Activated B cell treated with CpG ODN at 0.5 μM for 24 hours (primary cell): ENCODE data around the gene CUX1. TPM values are rescaled to one million over a fixed set of nuclear protein-coding genes. Genes with fewer than 3 reads are reported as not detected.

Experiments used
- ATAC-seq: fragments of 200-7000 bp; cut with Tn5 transposase; one replicate; pipeline ENCODE4 v1.10.0; 2021; ENCODE audit warnings: low read depth, mild to moderate bottlenecking, moderate library complexity
- CTCF ChIA-PET: fragments of 350-600 bp; sonication (Branson Sonifier 250); formaldehyde crosslinking; loops from one replicate; lab custom pipeline; 2021; ENCODE audit warnings: antibody characterized with exemption; lab: Charles Lee
- POLR2A ChIA-PET: fragments of 350-600 bp; sonication (Branson Sonifier 250); formaldehyde crosslinking; loops from one replicate; lab custom pipeline; 2021; ENCODE audit warnings: antibody characterized with exemption; lab: Charles Lee
- DNase-seq: peaks from one replicate; pipeline ENCODE4 v3.0.0; 2022
- H3K27ac Mint-ChIP-seq: one replicate; pipeline ENCODE4 v1.8.0; 2020; ENCODE audit warnings: mixed read lengths
- H3K27me3 Mint-ChIP-seq: one replicate; pipeline ENCODE4 v1.8.0; 2021; ENCODE audit warnings: mixed read lengths
- H3K36me3 Mint-ChIP-seq: one replicate; pipeline ENCODE4 v1.8.0; 2021; ENCODE audit warnings: low read depth, mixed read lengths
- H3K4me1 Mint-ChIP-seq: one replicate; pipeline ENCODE4 v1.8.0; 2021; ENCODE audit warnings: mixed read lengths
- H3K4me3 Mint-ChIP-seq: one replicate; pipeline ENCODE4 v1.8.0; 2020; ENCODE audit warnings: mild to moderate bottlenecking, mixed read lengths
- H3K9me3 Mint-ChIP-seq: one replicate; pipeline ENCODE4 v1.8.0; 2020; ENCODE audit warnings: mixed read lengths
- intact Hi-C: fragments of 100-400 bp; cut with micrococcal nuclease; formaldehyde crosslinking; loops from one replicate; pipeline ENCODE4 v1.15.1; 2024
- total RNA-seq: library from RNA; stranded (reverse); gene quantifications from 2 replicates; pipeline ENCODE4 v1.2.3, GENCODE V29; 2022
- TF ChIP-seq, protein P1 (sequence below): fragments of 200-600 bp; IDR thresholded peaks from one replicate; pipeline ENCODE4 v1.8.0; 2022; ENCODE audit warnings: antibody characterized with exemption, mild to moderate bottlenecking

CUX1 gene
- total RNA-seq, 1 donor from 2014 or later: 61.7 TPM

GRCh38 chr7:101911800-101912715, 94.6 kb downstream of the CUX1 start:
- no peak for ATAC-seq
- TF ChIP-seq, protein P1, sequence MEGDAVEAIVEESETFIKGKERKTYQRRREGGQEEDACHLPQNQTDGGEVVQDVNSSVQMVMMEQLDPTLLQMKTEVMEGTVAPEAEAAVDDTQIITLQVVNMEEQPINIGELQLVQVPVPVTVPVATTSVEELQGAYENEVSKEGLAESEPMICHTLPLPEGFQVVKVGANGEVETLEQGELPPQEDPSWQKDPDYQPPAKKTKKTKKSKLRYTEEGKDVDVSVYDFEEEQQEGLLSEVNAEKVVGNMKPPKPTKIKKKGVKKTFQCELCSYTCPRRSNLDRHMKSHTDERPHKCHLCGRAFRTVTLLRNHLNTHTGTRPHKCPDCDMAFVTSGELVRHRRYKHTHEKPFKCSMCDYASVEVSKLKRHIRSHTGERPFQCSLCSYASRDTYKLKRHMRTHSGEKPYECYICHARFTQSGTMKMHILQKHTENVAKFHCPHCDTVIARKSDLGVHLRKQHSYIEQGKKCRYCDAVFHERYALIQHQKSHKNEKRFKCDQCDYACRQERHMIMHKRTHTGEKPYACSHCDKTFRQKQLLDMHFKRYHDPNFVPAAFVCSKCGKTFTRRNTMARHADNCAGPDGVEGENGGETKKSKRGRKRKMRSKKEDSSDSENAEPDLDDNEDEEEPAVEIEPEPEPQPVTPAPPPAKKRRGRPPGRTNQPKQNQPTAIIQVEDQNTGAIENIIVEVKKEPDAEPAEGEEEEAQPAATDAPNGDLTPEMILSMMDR: no peak
- no peaks in the 10 kb centered on the region for H3K27me3 Mint-ChIP-seq
- peaks cover 26% of the 10 kb centered on the region for H3K4me1 Mint-ChIP-seq
- intact Hi-C loops: no loop called here
- peaks cover 17% of the 10 kb centered on the region for H3K36me3 Mint-ChIP-seq
- H3K27ac Mint-ChIP-seq: no peak overlapping the region
- H3K4me3 Mint-ChIP-seq: no peak overlapping the region
- CTCF ChIA-PET: no interaction called here
- POLR2A ChIA-PET: no interaction called here
- no peak for DNase-seq
- no peaks in the 10 kb centered on the region for H3K9me3 Mint-ChIP-seq

- POLR2A ChIA-PET: no interaction called here
- CTCF ChIA-PET: no interaction called here
- H3K4me1 Mint-ChIP-seq: peaks cover 24% of the 10 kb centered on the region
- ATAC-seq (no peak), DNase-seq (no peak)
- H3K36me3 Mint-ChIP-seq: peaks cover 21% of the 10 kb centered on the region
- H3K9me3 Mint-ChIP-seq: no peaks in the 10 kb centered on the region
- H3K27me3 Mint-ChIP-seq: no peaks in the 10 kb centered on the region
- no peak overlapping the region for H3K4me3 Mint-ChIP-seq
- intact Hi-C loops: no loop called here
- TF ChIP-seq, protein P1: no peak
- H3K27ac Mint-ChIP-seq: no peak overlapping the region
Observed at GRCh38 chr7:101912716-101913110, 95.3 kb downstream of the CUX1 start.

DNA sequence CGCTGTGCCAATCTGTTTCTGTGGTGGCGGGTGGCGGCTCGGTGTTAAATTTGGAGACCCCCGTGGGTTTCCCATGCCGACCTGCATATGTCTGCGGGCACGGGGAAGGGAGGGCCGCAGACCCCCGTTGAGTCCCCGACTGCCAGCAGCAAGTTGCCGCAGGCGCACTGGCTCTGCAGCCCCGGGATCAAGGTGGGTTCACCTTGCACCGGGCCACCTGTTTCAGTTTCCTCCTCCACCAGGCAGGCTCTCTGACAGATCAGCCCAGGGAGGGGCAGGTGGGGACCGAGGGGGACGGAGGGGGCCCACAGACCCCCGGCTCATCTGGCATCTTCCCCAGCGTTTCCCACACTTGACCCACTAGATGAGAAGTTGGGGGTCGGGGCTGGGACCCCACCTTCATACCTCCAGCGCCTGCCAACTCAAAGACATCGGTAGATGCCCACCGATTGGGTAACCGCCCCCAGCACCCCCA, 95.9 kb downstream of the CUX1 start:
- intact Hi-C loops: no loop called here
- CTCF ChIA-PET: no interaction called here
- POLR2A ChIA-PET: no interaction called here
- Mint-ChIP-seq H3K36me3 (peaks cover 23% of the 10 kb centered on the region), H3K4me1 (peaks cover 20% of the 10 kb centered on the region), H3K27me3 (no peaks in the 10 kb centered on the region), H3K4me3 (no peak overlapping the region), H3K27ac (no peak overlapping the region), H3K9me3 (no peaks in the 10 kb centered on the region)
- TF ChIP-seq, protein P1: no peak
- DNase-seq (no peak), ATAC-seq (no peak)

- H3K36me3 Mint-ChIP-seq: peaks cover 24% of the 10 kb centered on the region
- TF ChIP-seq, protein P1: no peak
- H3K9me3 Mint-ChIP-seq: no peaks in the 10 kb centered on the region
- intact Hi-C loops: no loop called here
- no peak overlapping the region for H3K4me3 Mint-ChIP-seq
- ATAC-seq (no peak), DNase-seq (no peak)
- no peaks in the 10 kb centered on the region for H3K27me3 Mint-ChIP-seq
- H3K27ac Mint-ChIP-seq: no peak overlapping the region
- ChIA-PET POLR2A (no interaction called here), CTCF (no interaction called here)
- peaks cover 20% of the 10 kb centered on the region for H3K4me1 Mint-ChIP-seq
Observed at GRCh38 chr7:101913851-101914250, 96.4 kb downstream of the CUX1 start.

DNA sequence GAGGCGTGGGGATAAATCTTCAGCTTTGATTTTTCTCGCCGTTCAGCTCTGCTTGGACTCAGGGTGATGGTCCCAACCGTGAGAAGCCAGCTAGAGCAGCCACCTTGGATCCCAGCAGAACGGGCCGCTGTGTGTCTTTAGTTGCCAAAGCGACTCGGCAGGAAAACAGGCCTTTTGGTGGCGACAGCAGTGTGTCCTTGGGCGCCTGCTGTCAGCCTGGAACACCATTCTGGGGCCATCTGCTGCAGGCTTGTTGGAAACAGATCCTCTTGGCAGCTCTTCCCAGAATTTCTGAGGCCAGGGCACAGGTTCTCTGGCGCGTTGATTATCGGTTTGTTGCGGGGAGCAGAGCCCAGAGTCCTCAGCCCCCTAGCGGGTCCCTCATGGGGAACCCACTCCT, 97.6 kb downstream of the CUX1 start:
- DNase-seq (no peak), ATAC-seq (no peak)
- POLR2A ChIA-PET: interaction anchor here (0.9 kb wide), 1 partner anchor 40 kb away, joined by 3 read pairs; no protein-coding TSS in a partner anchor
- no peak overlapping the region for H3K27ac Mint-ChIP-seq
- intact Hi-C loops: no loop called here
- H3K27me3 Mint-ChIP-seq: no peaks in the 10 kb centered on the region
- CTCF ChIA-PET: no interaction called here
- H3K36me3 Mint-ChIP-seq: peaks cover 33% of the 10 kb centered on the region
- TF ChIP-seq, protein P1: no peak
- peaks cover 14% of the 10 kb centered on the region for H3K4me1 Mint-ChIP-seq
- no peak overlapping the region for H3K4me3 Mint-ChIP-seq
- H3K9me3 Mint-ChIP-seq: no peaks in the 10 kb centered on the region
